IMR-90 (cell line): ENCODE results near the gene MOB4. TPM values are rescaled to one million over a fixed set of nuclear protein-coding genes. Genes with fewer than 3 reads are reported as not detected.

ENCODE experiments used
- ATAC-seq: fragments of 200-7000 bp; cut with Tn5 transposase; 2 replicates; pipeline ENCODE4 v1.9.1; 2020; ENCODE audit warnings: low read depth, mild to moderate bottlenecking, moderate library complexity
- BruUV-seq: library from RNA; stranded (reverse); fragments of 400-500 nt; replicated peaks from 2 replicates; lab custom pipeline; 2021; lab: Mats Ljungman, UMichigan
- CTCF ChIA-PET: fragments of 300-600 bp; formaldehyde crosslinking; extraction: SDS; loops from one replicate; lab custom pipeline; 2021; ENCODE audit warnings: antibody characterized with exemption; lab: Yijun Ruan, JAX
- POLR2A ChIA-PET: fragments of 300-600 bp; sonication (Branson Sonifier 250); formaldehyde crosslinking; loops from one replicate; lab custom pipeline; 2022; ENCODE audit warnings: antibody characterized with exemption; ENCODE audit not compliant: unreplicated experiment; lab: Charles Lee
- DNase-seq: peaks from one replicate; pipeline ENCODE4 v3.0.0; 2013
- H2AFZ ChIP-seq: replicated peaks from 2 replicates; pipeline ENCODE3; 2013; ENCODE audit warnings: low read length, mild to moderate bottlenecking; ENCODE audit not compliant: poor library complexity
- H2AK5ac ChIP-seq: 2 replicates; pipeline ENCODE4 v1.6.1; 2013; ENCODE audit warnings: low read depth, low read length, inconsistent platforms
- H2AK9ac ChIP-seq: replicated peaks from 2 replicates; pipeline ENCODE3; 2013; ENCODE audit warnings: mild to moderate bottlenecking, low read depth, low read length, moderate library complexity; ENCODE audit not compliant: poor library complexity
- H2BK120ac ChIP-seq: 2 replicates; pipeline ENCODE4 v1.6.1; 2013; ENCODE audit warnings: low read depth, low read length, inconsistent platforms
- H2BK15ac ChIP-seq: 3 replicates; pipeline ENCODE4 v1.6.1; 2013; ENCODE audit warnings: low read depth, low read length, inconsistent platforms
- H2BK20ac ChIP-seq: 2 replicates; pipeline ENCODE4 v1.6.1; 2013; ENCODE audit warnings: low read depth, mild to moderate bottlenecking, inconsistent platforms, low read length, moderate library complexity
- H2BK5ac ChIP-seq: 2 replicates; pipeline ENCODE4 v1.6.1; 2013; ENCODE audit warnings: mild to moderate bottlenecking, low read depth, low read length, inconsistent platforms; ENCODE audit not compliant: poor library complexity, severe bottlenecking
- H3K14ac ChIP-seq: replicated peaks from 2 replicates; pipeline ENCODE4 v1.6.1; 2013; ENCODE audit warnings: low read depth, low read length, inconsistent platforms
- H3K18ac ChIP-seq: 2 replicates; pipeline ENCODE4 v1.6.1; 2013; ENCODE audit warnings: low read depth, low read length, control low read depth
- H3K23ac ChIP-seq: 2 replicates; pipeline ENCODE4 v1.6.1; 2013; ENCODE audit warnings: low read depth, low read length, inconsistent platforms
- H3K27ac ChIP-seq: 2 replicates; pipeline ENCODE4 v1.5.1; 2013; ENCODE audit warnings: mild to moderate bottlenecking, control low read depth, low read length; ENCODE audit not compliant: insufficient read depth
- H3K27me3 ChIP-seq: 2 replicates; pipeline ENCODE4 v1.6.1; 2013; ENCODE audit warnings: low read length; ENCODE audit not compliant: control insufficient read depth, insufficient read depth
- H3K36me3 ChIP-seq: 2 replicates; pipeline ENCODE4 v1.6.1; 2013; ENCODE audit warnings: low read length, mixed read lengths; ENCODE audit not compliant: control insufficient read depth, insufficient read depth
- H3K4ac ChIP-seq: 2 replicates; pipeline ENCODE4 v1.6.1; 2013; ENCODE audit warnings: low read depth, low read length, inconsistent platforms
- H3K4me1 ChIP-seq: 2 replicates; pipeline ENCODE4 v1.6.1; 2013; ENCODE audit warnings: low read length, mixed read lengths; ENCODE audit not compliant: control insufficient read depth, insufficient read depth
- H3K4me2 ChIP-seq: 2 replicates; pipeline ENCODE4 v1.6.1; 2013; ENCODE audit warnings: low read depth, mild to moderate bottlenecking, control low read depth, low read length, moderate library complexity
- H3K4me3 ChIP-seq: 2 replicates; pipeline ENCODE4 v1.5.1; 2013; ENCODE audit warnings: low read depth, mild to moderate bottlenecking, control low read depth, low read length, moderate library complexity; ENCODE audit not compliant: insufficient read depth
- H3K56ac ChIP-seq: 2 replicates; pipeline ENCODE4 v1.6.1; 2013; ENCODE audit warnings: low read length, inconsistent platforms; ENCODE audit not compliant: insufficient read depth; ENCODE audit errors: extremely low read depth
- H3K79me1 ChIP-seq, 2 experiments: 2 replicates each; pipeline ENCODE4 v1.6.1; 2013; ENCODE audit warnings: low read length in 2 of 2, inconsistent platforms in 1 of 2, low read depth in 1 of 2
- H3K9ac ChIP-seq: 2 replicates; pipeline ENCODE4 v1.6.1; 2013; ENCODE audit warnings: low read depth, low read length, control low read depth
- H3K9me1 ChIP-seq: 2 replicates; pipeline ENCODE4 v1.6.1; 2013; ENCODE audit warnings: low read length, inconsistent platforms; ENCODE audit not compliant: insufficient read depth
- H3K9me3 ChIP-seq: 2 replicates; pipeline ENCODE4 v1.6.1; 2013; ENCODE audit warnings: low read length; ENCODE audit not compliant: control insufficient read depth, insufficient read depth
- H4K20me1 ChIP-seq: 2 replicates; pipeline ENCODE4 v1.6.1; 2013; ENCODE audit warnings: low read length, inconsistent platforms; ENCODE audit not compliant: insufficient read depth
- H4K5ac ChIP-seq: 2 replicates; pipeline ENCODE4 v1.6.1; 2013; ENCODE audit warnings: mild to moderate bottlenecking, low read depth, low read length, control low read depth
- H4K8ac ChIP-seq, 2 experiments: 2 replicates each; pipeline ENCODE4 v1.6.1; 2013; ENCODE audit warnings: low read depth in 2 of 2, low read length in 2 of 2, control low read depth in 1 of 2, inconsistent platforms in 1 of 2
- H4K91ac ChIP-seq: 2 replicates; pipeline ENCODE4 v1.6.1; 2013; ENCODE audit warnings: low read depth, low read length, inconsistent platforms; ENCODE audit not compliant: insufficient read depth
- BHLHE40 ChIP-seq: fragments of 150-350 bp; IDR thresholded peaks from 2 replicates; pipeline ENCODE4 v1.6.1; 2016; ENCODE audit warnings: mild to moderate bottlenecking, low read depth, low read length
- CEBPB ChIP-seq: IDR thresholded peaks from 2 replicates; pipeline ENCODE4 v1.6.1; 2012; ENCODE audit warnings: low read depth, low read length, improper control_type of control experiment
- CHD1 ChIP-seq: IDR thresholded peaks from 2 replicates; pipeline ENCODE4 v1.6.1; 2012; ENCODE audit warnings: low read depth, low read length, improper control_type of control experiment
- FOS ChIP-seq: fragments of 150-350 bp; IDR thresholded peaks from 2 replicates; pipeline ENCODE4 v1.6.1; 2016; ENCODE audit warnings: low read depth, low read length
- MAFK ChIP-seq: IDR thresholded peaks from 2 replicates; pipeline ENCODE4 v1.6.1; 2012; ENCODE audit warnings: low read depth, low read length, improper control_type of control experiment
- MAZ ChIP-seq: IDR thresholded peaks from 2 replicates; pipeline ENCODE4 v1.6.1; 2012; ENCODE audit warnings: low read depth, mild to moderate bottlenecking, low read length, improper control_type of control experiment, moderate library complexity, borderline replicate concordance
- MXI1 ChIP-seq: IDR thresholded peaks from 2 replicates; pipeline ENCODE4 v1.6.1; 2012; ENCODE audit warnings: low read depth, mild to moderate bottlenecking, low read length, moderate library complexity, borderline replicate concordance
- NFE2L2 ChIP-seq: fragments of 150-350 bp; IDR thresholded peaks from 2 replicates; pipeline ENCODE4 v1.6.1; 2016; ENCODE audit warnings: low read depth, mild to moderate bottlenecking, low read length
- POLR2A ChIP-seq: IDR thresholded peaks from 2 replicates; pipeline ENCODE4 v1.6.1; 2012; ENCODE audit warnings: mild to moderate bottlenecking, low read depth, low read length
- RAD21 ChIP-seq: IDR thresholded peaks from 2 replicates; pipeline ENCODE4 v1.6.1; 2012; ENCODE audit warnings: low read length, improper control_type of control experiment
- RCOR1 ChIP-seq: IDR thresholded peaks from 2 replicates; pipeline ENCODE4 v1.6.1; 2012; ENCODE audit warnings: mild to moderate bottlenecking, low read length, improper control_type of control experiment; ENCODE audit not compliant: insufficient replicate concordance
- RFX5 ChIP-seq: IDR thresholded peaks from 2 replicates; pipeline ENCODE4 v1.8.0; 2012; ENCODE audit warnings: low read depth, mild to moderate bottlenecking, low read length, moderate library complexity
- SMC3 ChIP-seq: fragments of 150-350 bp; IDR thresholded peaks from 2 replicates; pipeline ENCODE4 v1.6.1; 2016; ENCODE audit warnings: low read depth, mild to moderate bottlenecking, antibody characterized with exemption, low read length, moderate library complexity
- WGBS, 2 experiments: methylation state at CpG; one replicate each; pipeline versions ENCODE4 v1.1.5 to v1.1.7; 2013; ENCODE audit warnings: missing lambda C conversion rate in 2 of 2; ENCODE audit not compliant: insufficient read length in 1 of 2; ENCODE audit errors: extremely low coverage in 2 of 2; 5-methylcytosine and 5-hydroxymethylcytosine counted together
- dilution Hi-C: fragments of 300-500 bp; cut with HindIII; formaldehyde crosslinking; loops from one replicate; pipeline ENCODE4 v1.14.3; 2018; ENCODE audit warnings: low sequenced_read_pairs; ENCODE audit not compliant: unreplicated experiment
- in situ Hi-C: fragments of 300-500 bp; cut with MboI; formaldehyde crosslinking; loops from 3 replicates; pipeline ENCODE4 v1.14.3; 2019; ENCODE audit warnings: low sequenced_read_pairs, inconsistent platforms, mixed read lengths
- intact Hi-C: fragments of 100-400 bp; cut with micrococcal nuclease; formaldehyde crosslinking; loops from 2 replicates; pipeline ENCODE4 v1.10.0; 2022
- polyA plus RNA-seq, 3 experiments: library from polyadenylated mRNA; depleted of rRNA; stranded (reverse); fragments of >200 nt; gene quantifications; 2 replicates each; pipeline ENCODE4 v1.2.3, GENCODE V29; 2012; ENCODE audit warnings: low replicate concordance in 1 of 3
- total RNA-seq: library from RNA; depleted of rRNA; stranded (reverse); fragments of >200 nt; gene quantifications from 2 replicates; pipeline ENCODE4 v1.2.3, GENCODE V29; 2012
- TF ChIP-seq, protein P1 (sequence below): fragments of 150-350 bp; IDR thresholded peaks from 2 replicates; pipeline ENCODE4 v1.6.1; 2016; ENCODE audit warnings: low read depth, mild to moderate bottlenecking, low read length, moderate library complexity, borderline replicate concordance
- TF ChIP-seq, protein P2 (sequence below): conservative IDR thresholded peaks from 2 replicates; pipeline ENCODE4 v1.5.1; 2012; ENCODE audit warnings: mild to moderate bottlenecking, low read depth, low read length, improper control_type of control experiment
- TF ChIP-seq, protein P3 (sequence below): fragments of 150-350 bp; IDR thresholded peaks from 2 replicates; pipeline ENCODE4 v1.6.1; 2017; ENCODE audit warnings: mild to moderate bottlenecking, antibody characterized with exemption, low read length, low read depth

The MOB4 gene
- total and polyA plus RNA-seq, 2 of the 4 experiments (the other 2 are of a cell fraction): 34.8 to 36.0 TPM

DNA sequence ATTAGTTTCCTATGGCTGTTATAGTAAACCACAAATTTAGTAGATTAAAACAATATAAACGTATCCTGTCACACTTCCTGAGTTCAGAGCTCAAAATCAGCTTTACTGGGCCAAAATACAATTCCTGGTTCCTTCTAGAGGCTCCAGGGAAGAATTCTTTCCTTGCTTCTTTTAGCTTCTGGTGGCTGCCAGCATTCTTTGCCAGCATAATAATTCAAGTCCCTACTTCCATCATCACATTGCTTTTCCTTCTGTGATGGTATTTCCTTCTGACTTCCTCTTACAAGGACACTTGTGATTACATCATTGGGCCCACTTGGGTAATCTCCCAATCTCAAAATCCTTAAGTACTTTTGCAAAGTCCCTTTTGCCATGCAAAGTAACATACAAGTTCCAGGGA, 40.6 kb downstream of the MOB4 start:
- H2AFZ ChIP-seq: no peak overlapping the region
- TF ChIP-seq MAZ (no peak), BHLHE40 (no peak), RAD21 (no peak), RCOR1 (no peak), NFE2L2 (no peak), CEBPB (no peak), FOS (no peak), POLR2A (no peak), SMC3 (no peak), MAFK (no peak), RFX5 (no peak), MXI1 (no peak), CHD1 (no peak)
- TF ChIP-seq, protein P1, sequence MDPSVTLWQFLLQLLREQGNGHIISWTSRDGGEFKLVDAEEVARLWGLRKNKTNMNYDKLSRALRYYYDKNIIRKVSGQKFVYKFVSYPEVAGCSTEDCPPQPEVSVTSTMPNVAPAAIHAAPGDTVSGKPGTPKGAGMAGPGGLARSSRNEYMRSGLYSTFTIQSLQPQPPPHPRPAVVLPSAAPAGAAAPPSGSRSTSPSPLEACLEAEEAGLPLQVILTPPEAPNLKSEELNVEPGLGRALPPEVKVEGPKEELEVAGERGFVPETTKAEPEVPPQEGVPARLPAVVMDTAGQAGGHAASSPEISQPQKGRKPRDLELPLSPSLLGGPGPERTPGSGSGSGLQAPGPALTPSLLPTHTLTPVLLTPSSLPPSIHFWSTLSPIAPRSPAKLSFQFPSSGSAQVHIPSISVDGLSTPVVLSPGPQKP: no peak
- TF ChIP-seq, protein P2, sequence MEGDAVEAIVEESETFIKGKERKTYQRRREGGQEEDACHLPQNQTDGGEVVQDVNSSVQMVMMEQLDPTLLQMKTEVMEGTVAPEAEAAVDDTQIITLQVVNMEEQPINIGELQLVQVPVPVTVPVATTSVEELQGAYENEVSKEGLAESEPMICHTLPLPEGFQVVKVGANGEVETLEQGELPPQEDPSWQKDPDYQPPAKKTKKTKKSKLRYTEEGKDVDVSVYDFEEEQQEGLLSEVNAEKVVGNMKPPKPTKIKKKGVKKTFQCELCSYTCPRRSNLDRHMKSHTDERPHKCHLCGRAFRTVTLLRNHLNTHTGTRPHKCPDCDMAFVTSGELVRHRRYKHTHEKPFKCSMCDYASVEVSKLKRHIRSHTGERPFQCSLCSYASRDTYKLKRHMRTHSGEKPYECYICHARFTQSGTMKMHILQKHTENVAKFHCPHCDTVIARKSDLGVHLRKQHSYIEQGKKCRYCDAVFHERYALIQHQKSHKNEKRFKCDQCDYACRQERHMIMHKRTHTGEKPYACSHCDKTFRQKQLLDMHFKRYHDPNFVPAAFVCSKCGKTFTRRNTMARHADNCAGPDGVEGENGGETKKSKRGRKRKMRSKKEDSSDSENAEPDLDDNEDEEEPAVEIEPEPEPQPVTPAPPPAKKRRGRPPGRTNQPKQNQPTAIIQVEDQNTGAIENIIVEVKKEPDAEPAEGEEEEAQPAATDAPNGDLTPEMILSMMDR: no peak
- TF ChIP-seq, protein P3, sequence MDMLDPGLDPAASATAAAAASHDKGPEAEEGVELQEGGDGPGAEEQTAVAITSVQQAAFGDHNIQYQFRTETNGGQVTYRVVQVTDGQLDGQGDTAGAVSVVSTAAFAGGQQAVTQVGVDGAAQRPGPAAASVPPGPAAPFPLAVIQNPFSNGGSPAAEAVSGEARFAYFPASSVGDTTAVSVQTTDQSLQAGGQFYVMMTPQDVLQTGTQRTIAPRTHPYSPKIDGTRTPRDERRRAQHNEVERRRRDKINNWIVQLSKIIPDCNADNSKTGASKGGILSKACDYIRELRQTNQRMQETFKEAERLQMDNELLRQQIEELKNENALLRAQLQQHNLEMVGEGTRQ: no peak
- H2BK20ac ChIP-seq: no peak overlapping the region
- dilution Hi-C loops (no loop called here), in situ Hi-C loops (no loop called here), intact Hi-C loops (no loop called here)
- H3K4me1 ChIP-seq: no peaks in the 10 kb centered on the region
- WGBS, 2 experiments: no CpG with 5 or more reads among the region's 1 CpG
- H4K5ac ChIP-seq: no peak overlapping the region
- H3K9me1 ChIP-seq: peaks cover 2% of the 10 kb centered on the region; the same call in 1 of the 2 replicates
- no peak overlapping the region for H4K91ac ChIP-seq
- no peak overlapping the region for H3K4me2 ChIP-seq
- no peak overlapping the region for H2BK5ac ChIP-seq
- H4K8ac ChIP-seq: no peak overlapping the region
- BruUV-seq: no TSS peak
- no peaks in the 10 kb centered on the region for H3K27me3 ChIP-seq
- no peak overlapping the region for H2AK5ac ChIP-seq
- H2BK15ac ChIP-seq: no peak overlapping the region
- no peaks in the 10 kb centered on the region for H3K9me3 ChIP-seq
- H4K20me1 ChIP-seq: no peaks in the 10 kb centered on the region; the same call in 1 of the 2 replicates
- no peak overlapping the region for H2AK9ac ChIP-seq
- ChIA-PET CTCF (no interaction called here), POLR2A (no interaction called here)
- peak; percentile 8 for DNase-seq
- no peak overlapping the region for H3K4me3 ChIP-seq
- H3K4ac ChIP-seq: no peak overlapping the region
- H3K36me3 ChIP-seq: peaks cover 19% of the 10 kb centered on the region
- no peak for ATAC-seq
- H3K79me1 ChIP-seq: peaks cover 3% of the 10 kb centered on the region in 2 experiments; a peak in 2 of 4 replicates
- no peak overlapping the region for H3K23ac ChIP-seq
- no peak overlapping the region for H2BK120ac ChIP-seq
- H3K27ac ChIP-seq: no peak overlapping the region
- no peak overlapping the region for H3K18ac ChIP-seq
- H3K9ac ChIP-seq: no peak overlapping the region
- no peak overlapping the region for H3K56ac ChIP-seq
- H3K14ac ChIP-seq: no peak overlapping the region
